Stimulated activated CD8-positive, alpha-beta memory T cell treated with anti-CD3 and anti-CD28 coated beads, Interleukin-4, amount 100 ng/mL, for 48 hours (primary cell): ENCODE measurements around the gene ITGAV.
A peak's percentile ranks its signal among the peaks of the same experiment; 100 is the strongest.
"Not testable (repeated sequence)": the region's sequence is repeated elsewhere in the genome, so short reads cannot be mapped to it uniquely, and the experiment has no call there.

Experiments
- DNase-seq: peaks from one replicate; pipeline ENCODE4 v3.0.0-alpha.2; 2020

Gene ITGAV

GRCh38 chr2:186589612-186590349, at the start of gene ITGAV:
TSS of gene ITGAV (plus strand) at chr2:186590056. CDS start at chr2:186590339, 283 bp downstream.
- peak; percentile 87 for DNase-seq

- DNase-seq = no peak
These were observed 48.9 kb upstream of the ITGAV start for GRCh38 chr2:186540941-186541340.

GRCh38 chr2:186542002-186542401, 47.9 kb upstream of the ITGAV start:
- DNase-seq = no peak

- no peak for DNase-seq
These were observed 46.2 kb upstream of the ITGAV start for GRCh38 chr2:186543561-186544131.

- no peak for DNase-seq
These were observed 45.6 kb upstream of the ITGAV start for GRCh38 chr2:186544255-186544675.

GRCh38 chr2:186546846-186547245, 43.0 kb upstream of the ITGAV start:
- no peak for DNase-seq

- no peak for DNase-seq
These were observed 38.4 kb upstream of the ITGAV start for GRCh38 chr2:186551323-186552050.

- no peak for DNase-seq
These were observed 35.4 kb upstream of the ITGAV start for GRCh38 chr2:186554429-186554828.

GRCh38 chr2:186554850-186555671, 34.8 kb upstream of the ITGAV start:
- no peak for DNase-seq

- DNase-seq = no peak
These were observed 31.2 kb upstream of the ITGAV start for GRCh38 chr2:186558512-186559276.

- no peak for DNase-seq
These were observed 30.5 kb upstream of the ITGAV start for GRCh38 chr2:186559370-186559769.

GRCh38 chr2:186559848-186560247, 30.0 kb upstream of the ITGAV start:
- DNase-seq = no peak

GRCh38 chr2:186560254-186560653, 29.6 kb upstream of the ITGAV start:
- DNase-seq = no peak

GRCh38 chr2:186561467-186562208, 28.2 kb upstream of the ITGAV start:
- no peak for DNase-seq

GRCh38 chr2:186562209-186562578, 27.7 kb upstream of the ITGAV start:
- no peak for DNase-seq

- DNase-seq = not testable (repeated sequence)
These were observed 21.3 kb upstream of the ITGAV start for GRCh38 chr2:186568600-186568999.

- DNase-seq = not testable (repeated sequence)
These were observed 20.7 kb upstream of the ITGAV start for GRCh38 chr2:186569127-186569526.

GRCh38 chr2:186569897-186570296, 20.0 kb upstream of the ITGAV start:
- no peak for DNase-seq

- no peak for DNase-seq
These were observed 19.3 kb upstream of the ITGAV start for GRCh38 chr2:186570604-186571003.

GRCh38 chr2:186572705-186573104, 17.2 kb upstream of the ITGAV start:
- DNase-seq = no peak

GRCh38 chr2:186573531-186573930, 16.3 kb upstream of the ITGAV start:
- DNase-seq = no peak

- no peak for DNase-seq
These were observed 14.6 kb upstream of the ITGAV start for GRCh38 chr2:186575302-186575701.
